22Rv1 (cell line): ENCODE results near the gene PRKCG.

Experiments used
- CTCF ChIP-seq: fragments of 450-650 bp; IDR thresholded peaks from 2 replicates; pipeline ENCODE4 v1.5.1; 2017; ENCODE audit warnings: mild to moderate bottlenecking
- ZFX ChIP-seq: fragments of 450-650 bp; IDR thresholded peaks from 2 replicates; pipeline ENCODE4 v1.6.1; 2017; ENCODE audit warnings: antibody characterized with exemption, borderline replicate concordance

- TF ChIP-seq CTCF (no peak), ZFX (no peak)
These were observed 11.0 kb downstream of the PRKCG start for GRCh38 chr19:53892981-53893325.
